Midbrain (tissue), 1 donor: ENCODE data around the gene PIEZO1.
A peak's percentile ranks its signal among the peaks of the same experiment; 100 is the strongest.

Experiments used
- DNase-seq: peaks from one replicate; lab custom pipeline; 2025; lab: John Stamatoyannopoulos, UW

The PIEZO1 gene

DNA sequence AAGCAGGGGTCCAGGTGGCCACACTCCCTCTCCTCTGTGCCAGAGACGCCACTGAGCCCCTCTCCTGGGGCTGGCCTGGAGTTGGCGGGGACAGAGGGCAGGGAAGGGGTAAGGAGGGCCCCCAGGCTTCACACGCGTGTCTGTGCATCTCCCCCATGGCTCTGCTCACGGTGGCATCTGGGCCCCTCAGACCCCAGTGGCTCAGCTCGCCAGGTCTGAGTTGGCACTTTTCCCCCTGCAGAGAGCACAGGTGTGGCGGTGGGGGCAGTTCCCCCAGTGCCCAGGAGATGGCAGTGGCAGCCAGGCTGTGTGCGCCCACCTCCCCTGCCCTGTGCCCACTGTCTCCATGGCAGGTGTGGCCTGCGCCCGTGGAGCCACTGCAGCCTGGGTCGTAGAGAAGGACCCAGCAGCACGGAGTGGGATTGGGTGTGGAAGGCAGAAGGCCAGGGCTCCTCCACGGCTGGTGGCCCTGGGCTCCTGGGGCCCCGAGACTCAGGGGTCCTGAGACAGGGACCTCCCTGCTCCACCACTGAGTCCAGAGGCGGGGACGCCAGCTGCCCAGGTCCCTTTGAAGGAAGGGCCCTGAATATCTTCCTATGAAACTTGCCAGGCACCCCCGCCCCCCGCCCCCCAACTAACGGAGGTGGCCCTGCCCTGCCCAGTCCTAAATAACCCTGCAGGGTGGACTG is 31.0 kb upstream of the PIEZO1 start:
- DNase-seq: no peak

DNA sequence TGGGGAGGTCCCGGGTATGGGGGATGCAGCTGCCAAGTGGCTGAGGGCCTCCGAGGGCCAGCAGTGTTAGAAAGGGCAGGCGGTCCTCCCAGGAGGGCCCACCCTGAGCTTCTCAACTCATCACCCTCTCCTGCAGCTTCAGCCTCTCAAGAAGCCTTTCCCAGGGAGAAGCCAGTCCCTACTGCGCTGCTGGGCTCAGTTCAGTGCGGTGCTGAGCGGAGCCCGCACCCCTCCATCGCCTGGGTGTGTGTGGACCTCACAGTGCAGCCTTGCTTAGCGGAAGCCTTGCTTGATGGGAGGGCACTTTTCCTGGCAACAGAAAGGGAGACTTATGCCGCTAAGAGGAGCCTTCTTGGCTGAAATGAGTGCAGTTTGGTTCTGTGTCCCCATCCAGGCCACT is 30.2 kb upstream of the PIEZO1 start:
- DNase-seq: no peak

GRCh38 chr16:88814144-88814502 is 29.1 kb upstream of the PIEZO1 start:
- no peak for DNase-seq

- DNase-seq: no peak
Measured at GRCh38 chr16:88813269-88814143, 28.5 kb upstream of the PIEZO1 start.

DNA sequence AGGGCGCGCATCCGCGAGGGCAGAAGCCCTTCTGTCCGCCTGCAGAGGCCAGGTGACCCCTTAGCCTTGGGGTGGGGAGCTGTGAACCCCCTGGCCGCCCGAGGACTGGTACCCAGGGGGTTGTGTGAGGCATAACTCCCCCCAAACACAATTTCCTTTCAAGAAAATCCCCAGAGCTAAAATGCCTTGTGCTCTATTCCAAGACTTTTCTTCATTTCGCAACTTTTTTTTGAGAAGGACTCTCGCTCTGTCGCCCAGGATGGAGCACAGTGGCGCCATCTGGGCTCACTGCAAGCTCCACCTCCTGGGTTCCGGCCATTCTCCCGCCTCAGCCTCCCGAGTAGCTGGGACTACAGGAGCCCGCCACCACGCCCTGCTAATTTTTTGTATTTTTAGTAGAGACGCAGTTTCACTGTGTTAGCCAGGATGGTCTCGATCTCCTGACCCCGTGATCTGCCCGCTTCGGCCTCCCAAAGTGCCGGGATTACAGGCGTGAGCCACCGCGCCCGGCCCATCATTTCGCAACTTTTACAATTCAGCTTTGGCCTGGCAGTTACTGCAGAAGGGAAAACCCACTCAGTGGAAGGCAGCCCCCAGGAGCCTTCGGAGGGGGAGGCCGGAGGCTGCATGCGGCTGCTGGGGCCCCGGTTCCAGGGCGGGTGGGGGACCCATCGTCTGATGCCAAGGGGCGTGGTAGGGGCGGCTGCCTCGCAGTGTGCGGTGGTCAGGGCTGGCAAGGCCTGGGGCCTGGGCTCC is 27.7 kb upstream of the PIEZO1 start:
- no peak for DNase-seq

GRCh38 chr16:88811769-88812512 is 26.9 kb upstream of the PIEZO1 start, which contains the start of gene APRT:
Gene APRT, minus strand, starts transcription at chr16:88811928. Its CDS starts 29 bp downstream, at chr16:88811899.
- DNase-seq: peak; percentile 92

- peak; percentile 93 for DNase-seq
Measured at GRCh38 chr16:88810912-88811768, 26.1 kb upstream of the PIEZO1 start.

- DNase-seq: no peak
Measured at GRCh38 chr16:88810166-88810911, 25.3 kb upstream of the PIEZO1 start.

GRCh38 chr16:88809676-88810165 is 24.7 kb upstream of the PIEZO1 start:
- no peak for DNase-seq

DNA sequence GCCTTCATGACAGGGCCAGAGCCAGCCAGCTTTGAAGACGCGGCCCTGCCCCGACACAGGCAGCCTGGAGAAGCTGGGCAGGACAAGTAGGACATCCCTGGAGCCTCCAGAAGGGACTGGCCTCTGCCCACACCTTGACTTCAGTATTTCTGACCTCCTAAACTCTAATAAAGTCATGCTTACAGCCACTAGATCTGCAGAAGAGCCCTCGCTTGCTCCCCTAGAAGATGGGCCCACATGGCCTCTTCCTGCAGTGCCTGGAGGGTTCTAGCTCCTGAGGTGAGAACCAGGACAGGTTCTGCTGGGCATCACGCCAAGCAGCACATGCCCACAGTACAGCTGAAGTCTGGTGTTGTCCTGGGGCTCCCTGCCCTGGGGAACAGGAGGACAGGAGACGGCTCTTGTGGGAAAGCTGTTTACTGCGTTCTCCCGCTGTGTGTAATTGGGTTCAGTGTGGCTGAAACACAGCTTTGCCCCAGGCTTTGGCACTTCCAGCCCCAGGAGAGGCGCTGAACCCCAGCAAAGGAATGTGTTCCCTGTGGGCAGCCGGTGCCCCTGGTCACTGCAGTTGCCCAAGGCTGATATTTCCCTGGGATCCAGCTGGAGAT is 24.2 kb upstream of the PIEZO1 start:
- no peak for DNase-seq

DNA sequence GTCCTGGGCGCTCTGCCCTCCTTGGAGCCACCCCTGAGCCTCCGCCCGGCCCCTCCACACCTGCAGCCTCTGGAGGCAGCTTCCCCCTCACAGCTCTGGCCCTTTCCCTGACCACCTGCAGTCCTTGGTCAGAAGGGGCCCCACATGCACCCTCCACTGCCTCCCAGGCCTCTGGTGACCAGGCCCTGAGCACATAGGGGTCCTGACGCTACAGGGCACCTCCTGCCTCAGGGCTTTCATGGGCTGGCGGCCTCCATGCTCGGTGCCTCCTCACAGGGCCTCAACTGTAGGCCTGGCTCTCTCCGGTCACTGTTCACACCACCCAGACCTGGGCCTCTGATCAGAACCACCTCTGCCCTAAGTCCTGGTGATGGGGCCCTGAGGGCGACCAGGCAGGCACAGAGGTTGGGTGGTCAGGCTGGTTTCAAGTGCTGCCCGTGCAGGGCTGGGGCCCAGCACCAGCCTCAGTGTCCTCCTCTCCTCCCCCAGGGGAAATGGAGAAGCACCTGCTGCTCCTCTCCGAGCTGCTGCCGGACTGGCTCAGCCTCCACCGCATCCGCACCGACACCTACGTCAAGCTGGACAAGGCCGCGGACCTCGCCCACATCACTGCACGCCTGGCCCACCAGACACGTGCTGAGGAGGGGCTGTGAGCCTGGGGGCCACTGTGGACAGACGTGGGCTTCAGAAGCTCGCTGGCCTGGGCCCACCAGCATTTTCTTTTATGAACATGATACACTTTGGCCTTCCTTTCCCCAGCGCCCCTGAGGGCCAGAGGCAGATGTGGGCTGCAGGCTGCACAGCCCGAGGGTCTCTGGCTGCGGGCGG is 22.8 kb upstream of the PIEZO1 start:
- DNase-seq: no peak

DNA sequence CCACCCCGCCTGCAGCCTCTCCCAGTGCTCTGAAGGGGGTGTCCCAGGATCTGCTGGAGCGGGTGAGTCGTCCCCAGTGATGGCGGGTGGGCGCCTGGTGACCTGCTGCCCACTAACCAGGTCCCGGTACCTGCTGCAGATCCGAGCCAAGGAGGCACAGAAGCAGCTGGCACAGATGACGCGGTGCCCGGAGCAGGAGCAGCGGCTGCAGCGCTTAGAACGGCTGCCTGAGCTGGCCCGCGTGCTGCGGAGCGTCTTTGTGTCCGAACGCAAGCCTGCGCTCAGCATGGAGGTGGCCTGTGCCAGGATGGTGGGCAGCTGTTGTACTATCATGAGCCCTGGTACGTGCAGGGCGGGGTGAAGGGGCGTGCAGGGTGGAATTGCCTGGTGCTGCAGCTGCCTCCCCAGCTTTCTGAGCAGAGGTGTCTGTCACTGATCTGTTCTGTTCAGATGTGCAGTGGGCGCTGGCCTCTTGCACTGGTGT is 22.2 kb upstream of the PIEZO1 start:
- no peak for DNase-seq

GRCh38 chr16:88806491-88807111 is 21.6 kb upstream of the PIEZO1 start:
- no peak for DNase-seq

DNA sequence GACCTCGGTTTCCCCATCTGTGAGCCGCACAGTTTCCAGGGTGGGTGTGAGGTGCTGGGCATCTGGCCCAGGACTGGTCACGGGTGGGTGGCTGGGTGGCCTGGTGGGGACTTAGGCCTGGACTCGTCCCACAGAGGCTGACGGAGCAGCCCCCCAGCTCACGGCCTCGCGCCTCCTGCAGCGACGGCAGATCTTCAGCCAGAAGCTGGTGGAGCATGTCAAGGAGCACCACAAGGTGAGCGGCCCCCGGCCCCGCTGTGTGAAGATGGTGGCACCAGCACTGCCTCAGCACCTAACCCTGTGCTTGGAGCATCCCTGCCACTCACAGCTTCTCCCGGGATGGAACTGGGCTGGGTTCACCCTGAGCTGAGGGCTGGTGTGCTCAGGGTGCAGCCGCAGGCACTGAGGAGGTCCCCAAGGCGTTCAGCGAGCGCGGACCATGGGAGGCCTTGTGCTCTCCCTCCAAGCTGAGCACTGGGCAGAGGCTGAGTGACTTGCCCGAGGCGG is 20.9 kb upstream of the PIEZO1 start:
- DNase-seq: no peak

- no peak for DNase-seq
Measured at GRCh38 chr16:88805340-88805715, 20.3 kb upstream of the PIEZO1 start.

- DNase-seq: no peak
Measured at GRCh38 chr16:88804552-88805339, 19.7 kb upstream of the PIEZO1 start.

GRCh38 chr16:88804173-88804551 is 19.1 kb upstream of the PIEZO1 start:
- no peak for DNase-seq
